ENCODE measurements around the gene DGKG.
A peak's percentile ranks its signal among the peaks of the same experiment; 100 is the strongest.

The DGKG gene

DNA sequence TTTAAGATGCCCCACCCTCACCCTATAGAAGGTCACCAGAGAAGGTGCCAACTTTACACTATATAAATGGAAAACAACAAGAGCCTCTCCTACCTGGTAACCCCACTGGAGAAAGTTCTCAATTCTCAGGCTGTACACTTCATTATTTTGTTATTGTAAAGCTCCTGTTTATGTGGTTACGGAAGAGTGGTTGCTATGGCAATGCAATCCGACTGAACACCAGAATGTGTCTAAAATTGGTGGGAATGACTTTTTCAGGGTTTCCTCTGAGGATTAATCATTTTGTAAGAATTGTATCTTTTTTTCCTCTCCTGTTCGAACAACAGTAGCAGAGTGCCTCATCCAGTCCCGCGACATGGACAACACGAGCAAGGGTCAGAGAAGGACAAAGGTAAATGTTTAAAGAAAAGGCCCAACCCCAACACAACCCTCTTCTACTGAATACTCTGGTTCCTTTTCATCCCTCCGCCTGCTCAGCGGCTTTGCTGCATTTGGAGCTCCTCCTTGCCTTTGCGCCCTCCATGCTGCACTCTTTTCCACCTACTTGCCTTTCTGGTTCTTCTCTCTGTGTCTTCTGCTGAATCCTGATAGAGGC, 45.3 kb downstream of the DGKG start:
- DNase-seq, result no peak

DNA sequence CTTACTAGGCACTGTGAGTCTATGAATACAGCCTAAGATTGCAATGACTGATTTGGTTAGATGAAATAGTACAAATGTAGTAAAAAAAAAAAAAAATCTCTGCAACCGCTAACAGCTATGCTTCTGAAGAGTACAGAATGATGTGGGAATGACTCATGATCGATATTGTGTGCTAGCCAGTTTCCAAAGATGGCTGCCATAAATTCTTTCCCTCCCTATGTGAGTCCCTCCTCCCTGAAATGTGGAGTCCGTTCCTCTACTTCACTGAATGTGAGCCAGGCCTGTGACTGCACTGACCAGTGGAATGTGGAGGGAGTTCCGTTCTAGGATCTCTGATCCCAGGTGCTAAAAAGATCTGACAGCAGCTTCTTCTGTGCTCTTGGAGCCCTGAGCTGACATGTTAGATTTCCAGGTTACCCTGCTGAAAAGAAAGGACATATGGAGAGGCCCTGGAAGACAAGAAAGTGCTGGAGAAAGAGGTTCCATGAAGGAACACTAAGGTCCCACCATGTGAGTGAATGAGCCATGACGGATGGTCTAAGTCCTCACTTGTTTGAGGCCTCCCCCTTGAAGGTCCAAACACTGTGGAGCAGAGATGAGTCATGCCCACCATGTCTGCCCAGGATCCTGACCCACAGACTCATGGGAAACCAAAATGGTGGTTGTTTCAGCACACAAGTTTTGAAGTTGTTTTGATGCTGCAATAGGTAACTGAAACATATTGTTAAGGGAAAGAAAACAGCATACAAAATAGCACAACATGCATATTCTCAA, 46.3 kb downstream of the DGKG start:
- DNase-seq, result no peak

DNA sequence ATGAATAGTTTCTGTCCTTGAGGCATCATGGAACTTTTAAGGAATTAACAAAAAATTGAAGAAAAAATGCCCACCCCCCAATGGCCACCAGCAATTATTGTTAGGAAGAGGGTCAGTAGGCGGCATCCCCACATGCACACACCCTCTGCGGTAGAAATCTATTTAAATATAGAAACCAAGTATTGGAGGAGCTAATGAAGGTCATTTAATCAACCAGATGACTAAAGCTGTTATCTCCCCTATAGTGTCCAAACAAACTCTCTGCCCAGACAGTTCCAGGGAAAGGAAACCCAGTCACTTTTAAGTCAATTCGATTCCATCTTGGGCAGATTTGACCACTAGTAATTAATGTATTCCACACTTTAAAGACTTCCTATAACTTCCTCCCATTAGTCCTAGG, 47.1 kb downstream of the DGKG start:
- DNase-seq, result no peak

DNA sequence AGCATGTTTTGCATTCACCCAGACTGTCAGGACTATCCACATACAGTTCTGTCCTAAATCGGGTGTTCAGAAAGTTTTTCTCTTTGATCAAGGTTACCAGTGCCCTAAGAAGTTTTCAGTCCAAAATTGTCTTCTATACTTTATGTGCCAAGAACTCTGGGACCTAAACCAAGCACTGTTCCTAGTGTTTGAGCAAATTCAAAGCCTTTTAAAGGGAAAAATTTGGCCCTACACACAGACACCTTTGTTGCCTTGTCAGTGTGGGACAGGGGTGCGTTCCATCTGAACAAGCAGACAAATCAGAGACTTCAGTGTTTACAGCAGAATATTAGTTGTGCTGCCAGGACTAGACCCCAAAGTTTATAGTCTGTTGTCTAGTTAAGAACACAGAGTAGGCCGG, 50.6 kb downstream of the DGKG start:
- DNase-seq, result peak; percentile 42

DNA sequence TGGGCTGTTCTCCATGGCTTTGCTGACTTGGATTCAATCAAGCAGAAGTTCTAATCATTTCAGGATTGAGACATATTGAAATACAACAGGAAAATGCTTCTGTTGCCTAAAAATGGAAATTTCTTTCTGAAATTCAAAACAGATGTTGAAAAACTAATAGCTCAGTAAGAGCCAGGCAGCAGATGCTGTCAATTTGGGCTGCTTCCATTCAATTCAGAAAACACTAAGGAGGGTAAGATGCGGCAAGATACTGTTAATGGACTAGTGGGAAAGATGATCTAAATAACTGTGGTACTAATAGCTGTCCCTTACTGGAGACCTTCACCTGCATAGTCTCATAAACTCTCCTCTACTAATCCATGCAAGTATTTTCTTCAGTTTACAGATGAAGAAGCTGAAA, 53.5 kb downstream of the DGKG start:
- DNase-seq, result no peak

DNA sequence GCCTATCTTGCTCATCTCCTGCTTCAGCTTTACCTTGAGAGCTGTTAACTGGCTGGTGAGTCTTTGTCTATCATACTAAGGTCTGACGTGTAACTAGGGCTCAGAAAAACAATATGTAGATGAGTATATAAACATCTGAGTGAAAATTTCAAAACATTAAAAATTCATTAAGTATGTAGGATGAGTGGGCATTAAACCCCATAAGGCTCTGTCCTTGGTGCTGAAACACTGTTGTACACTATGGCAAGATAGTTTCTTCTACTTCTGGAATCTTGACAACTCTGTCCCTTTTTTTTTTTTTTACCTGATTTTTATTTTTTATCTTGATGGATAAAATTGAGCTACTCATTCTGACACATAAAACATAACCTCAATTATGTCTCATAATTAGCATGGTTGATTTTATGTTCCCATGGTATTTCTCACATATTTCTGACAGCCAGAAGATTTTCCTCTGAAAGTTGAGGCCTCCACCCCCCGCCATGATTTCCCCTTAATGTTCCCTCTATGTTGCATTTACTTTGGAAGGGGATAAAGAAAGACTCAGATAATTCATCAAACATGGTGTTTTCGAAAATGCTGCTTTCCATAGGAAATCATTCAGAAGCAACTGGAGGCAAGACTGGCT, 54.3 kb downstream of the DGKG start:
- no peak for DNase-seq

DNA sequence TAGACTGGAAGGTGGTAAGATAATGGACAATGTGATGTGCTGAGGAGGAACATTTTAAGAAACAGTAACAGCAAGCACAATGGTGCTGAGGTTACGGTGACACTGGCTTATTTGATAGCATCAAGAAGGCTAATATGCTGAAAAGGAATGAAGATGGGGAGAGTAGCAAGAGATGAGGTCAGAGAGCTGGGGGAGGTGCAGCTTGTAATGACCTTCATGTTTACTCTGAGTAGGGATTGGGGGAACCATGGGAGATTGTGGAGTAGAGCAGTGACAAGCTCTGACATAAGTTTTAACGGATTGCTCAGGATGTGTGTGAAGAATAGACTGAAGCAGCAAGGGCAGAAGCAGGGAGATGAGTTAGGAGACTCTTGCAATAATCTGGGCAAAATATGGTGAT, 56.7 kb downstream of the DGKG start:
- DNase-seq, result no peak

DNA sequence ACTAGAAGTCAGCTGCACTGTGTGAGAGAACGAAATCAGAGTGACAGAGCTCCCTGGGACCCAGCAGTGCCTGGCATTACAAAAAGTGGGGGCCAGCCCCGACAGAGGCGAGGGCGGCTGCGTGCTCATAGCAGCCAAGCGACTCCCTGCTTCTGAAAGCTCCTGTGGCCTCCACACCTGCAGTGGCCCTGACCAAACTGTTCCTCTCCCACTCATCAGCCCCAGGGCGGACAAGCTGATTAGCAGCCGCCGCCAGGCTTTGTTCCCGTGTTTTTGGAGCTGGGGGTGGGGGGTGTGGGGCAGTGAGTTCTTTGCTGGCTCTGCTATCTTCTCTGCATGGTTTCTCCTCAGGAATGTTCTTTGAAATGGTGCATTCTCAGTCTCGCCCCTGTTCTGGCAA, 58.1 kb downstream of the DGKG start:
- no peak for DNase-seq

DNA sequence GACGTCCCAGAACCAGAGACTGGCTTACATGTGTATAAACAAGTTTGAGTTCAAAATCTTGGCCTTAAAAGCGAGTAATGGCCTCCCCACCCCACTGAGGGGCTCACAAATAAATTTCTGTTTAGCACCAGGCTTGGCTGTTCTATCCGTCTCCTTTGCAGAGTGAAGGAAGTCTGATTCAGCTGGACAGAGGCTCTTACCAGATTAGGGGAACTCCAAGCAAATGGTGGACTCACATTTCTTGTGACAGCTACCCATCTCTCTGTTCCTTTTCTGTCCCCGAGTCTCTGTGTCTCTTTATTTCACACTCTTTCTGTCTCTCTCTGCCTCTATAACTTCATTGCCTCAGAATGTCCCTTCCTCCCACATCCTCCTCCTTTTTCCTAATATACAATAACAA, 62.7 kb downstream of the DGKG start:
- no peak for DNase-seq

DNA sequence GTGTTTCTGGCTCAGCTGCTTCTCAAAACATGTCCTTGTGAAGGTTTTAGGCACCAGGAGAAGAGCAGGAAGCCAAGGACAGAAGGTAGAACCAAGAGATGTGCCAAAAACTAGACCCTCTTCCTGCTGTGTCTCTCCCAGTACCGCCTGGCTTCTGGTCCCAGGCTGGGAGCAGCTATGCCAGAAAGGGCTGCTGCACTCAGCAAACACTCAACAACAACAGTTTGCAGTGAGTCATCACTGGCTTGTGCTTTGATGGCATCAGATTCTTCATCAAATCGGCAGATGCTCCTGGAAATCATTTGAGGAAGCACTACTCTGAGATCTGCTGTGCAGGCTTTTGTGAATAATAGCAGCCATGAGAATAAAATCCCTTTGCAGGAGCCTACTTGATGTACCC, 63.2 kb downstream of the DGKG start:
- no peak for DNase-seq

DNA sequence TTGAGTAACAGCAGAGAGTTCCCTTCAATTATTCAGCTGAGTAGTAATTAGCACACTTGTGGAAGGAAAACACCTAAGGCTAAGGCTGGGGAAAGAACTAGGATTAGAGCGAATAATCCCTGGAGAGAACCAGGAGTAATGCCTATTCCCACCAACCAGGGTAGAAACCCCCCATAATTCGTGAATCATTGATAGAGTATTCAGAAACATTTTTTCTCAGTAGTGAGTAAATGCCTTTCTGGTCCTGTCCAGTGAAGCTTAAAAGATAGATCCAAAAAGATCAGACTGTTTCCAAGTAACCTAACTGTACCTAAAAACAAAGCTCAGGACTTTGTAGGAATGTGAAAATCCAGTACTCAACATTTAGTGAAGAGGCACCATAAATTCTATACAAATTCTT, 71.2 kb downstream of the DGKG start:
- DNase-seq, result no peak

DNA sequence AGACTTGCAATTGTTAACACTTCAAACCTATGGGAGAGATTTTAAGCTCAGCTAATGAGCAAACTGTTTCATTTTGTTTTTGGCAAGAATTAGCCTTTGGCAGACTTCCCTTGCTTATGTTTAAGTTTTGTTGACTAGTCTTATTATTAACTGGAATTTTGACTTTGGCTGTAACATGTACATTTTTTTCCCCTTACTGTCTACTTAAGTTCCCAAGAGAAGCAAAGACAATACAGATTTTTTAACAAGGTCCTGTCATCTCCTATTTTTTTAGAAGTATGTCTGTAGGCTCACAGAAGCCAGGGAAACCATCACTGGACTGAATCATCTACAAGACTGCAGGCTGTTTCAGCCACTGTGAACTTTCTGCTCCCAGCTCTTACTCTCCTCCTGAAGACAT, 74.3 kb downstream of the DGKG start:
- DNase-seq, result no peak

DNA sequence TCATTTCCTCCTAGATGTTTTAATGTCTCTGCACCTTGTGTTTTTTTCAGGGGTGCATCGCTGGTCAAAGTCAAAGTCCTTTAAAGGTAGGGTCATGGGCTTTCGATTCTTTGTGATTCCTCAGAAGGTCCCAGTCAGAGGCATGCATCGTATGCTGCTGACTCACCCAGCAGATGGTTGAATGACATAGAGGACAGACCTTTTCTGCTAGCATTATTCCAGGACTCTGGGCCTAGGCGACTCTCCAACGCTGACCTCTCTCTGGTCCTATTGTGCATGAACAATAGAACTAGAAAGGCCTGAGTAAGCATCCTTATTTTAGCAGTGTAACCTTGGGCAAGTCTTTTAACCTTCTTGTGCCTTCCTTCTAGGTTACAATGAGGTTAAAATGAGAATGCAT, 75.9 kb downstream of the DGKG start:
- DNase-seq, result no peak

DNA sequence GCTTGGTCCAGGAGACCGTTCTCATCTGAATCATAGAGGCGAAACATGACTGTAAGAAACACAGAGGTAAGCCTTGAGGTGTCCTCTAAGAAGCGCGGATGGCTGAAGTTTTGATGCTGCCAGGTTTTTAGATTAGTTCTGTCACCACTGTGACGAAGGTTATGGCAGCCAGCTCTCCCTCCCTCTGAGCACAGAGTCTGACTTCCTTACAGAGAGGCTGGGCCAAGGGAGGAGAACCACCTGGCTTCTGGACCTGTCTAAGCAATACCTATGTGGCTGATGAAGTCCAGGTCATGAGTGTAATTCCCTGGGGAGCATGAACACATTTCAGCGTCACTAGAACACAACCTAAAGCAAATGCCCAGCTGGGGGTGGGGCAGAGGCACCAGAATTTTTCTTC, 77.4 kb downstream of the DGKG start:
- DNase-seq, result no peak

DNA sequence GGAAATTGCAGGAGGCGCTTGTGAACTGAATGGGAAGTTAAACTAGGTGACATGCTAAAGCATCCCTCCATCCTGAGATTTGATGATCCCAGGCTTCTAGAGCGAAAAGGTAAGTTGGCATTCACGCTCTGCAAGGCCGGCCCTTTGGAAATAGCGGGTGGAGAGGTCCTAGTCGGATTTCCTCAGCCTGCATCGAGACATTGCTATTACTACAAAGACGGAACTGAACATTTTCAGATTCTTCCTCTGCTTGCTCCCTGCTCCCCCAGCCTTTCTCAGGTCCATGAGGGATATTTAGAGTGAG, 77.7 kb downstream of the DGKG start:
- no peak for DNase-seq

DNA sequence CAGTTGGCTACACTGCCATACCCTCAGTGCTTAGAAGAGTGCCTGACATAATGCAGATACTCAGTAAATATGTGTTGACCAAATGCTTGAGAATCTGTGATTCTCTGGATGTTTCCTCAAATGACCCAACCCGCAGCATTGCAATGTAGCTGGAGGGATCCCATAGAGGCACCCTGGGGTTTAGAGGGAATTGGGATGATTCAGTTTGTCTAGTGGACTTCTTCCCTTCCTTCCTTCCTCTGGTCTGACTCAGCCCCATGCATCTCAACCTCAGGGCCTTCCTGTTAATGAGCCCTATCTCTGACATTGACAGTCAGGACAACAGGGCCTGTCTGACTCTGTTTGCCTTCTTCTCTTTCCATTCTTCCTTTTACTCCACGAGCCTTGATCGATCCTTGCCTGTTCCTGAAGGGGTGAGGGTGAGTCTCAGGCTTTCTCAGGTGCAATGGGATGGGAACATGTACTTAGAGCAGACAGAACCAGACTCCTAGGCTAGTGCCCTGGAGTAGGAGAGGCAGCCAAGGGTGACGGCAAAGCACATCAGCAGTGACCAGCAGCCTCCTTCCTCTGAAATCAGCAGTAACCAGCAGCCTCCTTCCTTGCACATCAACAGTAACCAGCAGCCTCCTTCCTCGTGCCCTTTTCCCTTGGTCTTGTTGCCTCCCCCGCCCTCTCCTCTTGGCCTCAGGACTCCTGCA, 78.2 kb downstream of the DGKG start:
- no peak for DNase-seq

DNA sequence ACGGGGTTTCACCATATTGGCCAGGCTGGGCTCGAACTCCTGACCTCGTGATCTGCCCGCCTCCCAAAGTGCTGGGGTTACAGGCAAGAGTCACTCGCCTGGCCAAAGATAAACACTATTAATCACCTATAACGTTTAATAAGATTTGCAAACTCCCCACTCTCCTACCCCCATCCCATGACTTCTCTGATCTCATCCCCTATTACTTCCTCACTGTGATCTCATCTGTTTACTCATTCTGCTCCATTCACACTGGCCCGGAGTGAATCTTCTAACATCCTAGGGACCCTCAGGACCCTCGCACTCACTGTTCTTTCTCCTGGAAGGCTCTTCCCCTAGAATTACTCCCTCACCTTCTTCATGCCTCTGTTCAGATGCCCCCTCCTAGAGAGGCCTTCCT, 78.9 kb downstream of the DGKG start:
- no peak for DNase-seq

DNA sequence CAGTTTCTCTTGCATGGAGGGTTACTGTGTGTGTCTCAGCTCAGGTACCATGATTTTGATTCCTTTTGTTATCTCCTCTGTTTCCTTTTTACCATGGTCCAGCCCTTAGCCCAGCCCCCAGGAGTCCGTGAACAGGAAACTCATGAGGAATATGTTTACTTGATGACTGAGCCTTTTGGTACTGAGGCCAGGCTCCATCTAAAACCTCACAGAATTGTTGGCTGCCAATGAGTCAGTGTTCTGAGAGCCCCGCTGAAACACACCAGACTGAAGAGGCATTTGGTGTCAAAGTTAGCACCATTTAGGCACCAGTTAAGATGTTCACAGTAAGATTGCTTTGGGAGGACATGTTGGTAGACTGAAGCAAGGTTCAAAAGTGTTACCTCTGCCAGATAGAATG, 80.9 kb downstream of the DGKG start:
- no peak for DNase-seq

DNA sequence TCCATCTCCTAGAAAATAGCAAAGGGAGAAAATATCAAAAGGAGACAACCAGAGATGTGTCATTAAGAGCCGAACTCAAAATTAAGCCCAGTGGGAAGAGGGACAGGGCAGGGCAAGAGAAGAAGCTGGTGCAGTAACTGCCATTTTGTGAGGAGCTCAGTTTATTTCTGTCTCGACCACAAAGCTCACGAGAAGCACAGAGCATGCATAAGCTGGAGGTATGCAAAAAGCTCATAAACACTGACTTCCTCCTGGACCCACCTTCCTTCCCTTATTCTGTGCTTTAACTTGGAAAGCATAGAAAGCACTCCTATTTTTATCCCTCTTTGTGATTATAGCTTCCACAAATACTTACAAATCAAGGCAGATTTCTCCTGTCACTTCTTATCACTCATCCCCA, 81.3 kb downstream of the DGKG start:
- DNase-seq, result no peak

DNA sequence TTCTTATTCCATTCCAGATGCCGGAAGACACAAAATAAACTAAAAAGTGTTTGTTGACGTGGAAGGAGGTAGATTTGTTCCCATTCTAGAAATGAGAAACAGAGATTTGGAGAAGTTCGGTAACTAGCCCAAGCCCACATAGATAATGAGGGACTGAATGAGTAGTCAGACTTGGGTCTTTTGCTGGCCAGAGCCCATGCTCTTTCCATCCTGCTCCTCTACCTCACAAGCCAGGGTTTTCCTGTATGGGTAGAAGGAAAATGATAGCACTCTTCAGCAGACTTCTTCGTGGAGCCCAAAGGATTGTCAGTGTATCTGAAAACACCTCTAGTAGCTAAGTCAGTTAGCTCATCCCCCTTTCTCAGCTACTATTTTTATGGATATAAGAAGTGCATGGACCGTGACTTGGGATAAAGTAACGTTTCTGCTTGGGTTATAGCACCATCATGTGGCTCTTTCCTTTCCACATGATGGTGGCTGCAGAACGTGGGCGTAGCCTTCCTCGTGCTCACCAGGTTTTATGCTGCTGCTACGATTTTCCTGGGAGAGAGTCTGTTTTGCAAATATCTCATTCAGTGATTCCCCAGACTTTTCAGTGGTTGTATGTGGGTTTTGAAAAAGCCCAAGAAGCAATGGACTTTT, 84.6 kb downstream of the DGKG start:
- no peak for DNase-seq

DNA sequence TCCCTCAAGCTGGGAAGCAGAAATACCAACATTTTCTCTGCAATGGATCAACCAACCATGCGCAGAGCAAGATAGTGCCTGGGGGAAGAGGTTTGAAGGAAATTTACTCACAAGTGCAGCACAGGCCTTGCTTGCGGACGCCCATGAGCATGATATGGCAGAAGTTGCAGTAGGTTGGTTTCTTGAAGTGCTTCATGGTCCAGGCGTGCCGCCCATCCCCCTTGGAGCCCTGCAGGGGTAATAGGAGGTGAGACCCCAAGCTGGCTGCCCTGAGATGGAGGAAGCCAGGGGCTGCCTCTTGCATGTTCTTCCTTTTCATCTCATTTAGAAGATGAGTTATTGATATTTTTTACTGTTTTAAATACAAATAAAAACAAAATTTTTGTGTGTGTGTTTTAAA, 86.6 kb downstream of the DGKG start:
- no peak for DNase-seq

DNA sequence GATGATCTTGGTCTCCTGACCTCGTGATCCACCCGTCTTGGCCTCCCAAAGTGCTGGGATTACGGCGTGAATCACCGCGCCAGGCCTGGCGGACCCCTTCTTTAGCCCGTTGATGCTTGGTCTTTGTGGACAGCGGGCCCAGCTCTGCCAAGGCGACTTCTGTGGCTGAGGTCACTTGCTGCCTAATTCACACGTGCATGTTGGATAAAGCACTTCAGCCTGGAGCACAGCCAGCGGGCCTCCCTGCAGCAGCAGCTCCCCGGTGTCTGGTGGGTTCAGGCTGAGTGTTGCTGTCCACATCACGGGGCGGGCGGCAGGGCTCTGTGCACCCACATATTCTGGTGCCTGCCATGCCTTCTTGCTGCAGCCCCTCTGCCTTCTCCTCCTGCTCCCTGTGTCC, 88.4 kb downstream of the DGKG start:
- DNase-seq, result no peak

DNA sequence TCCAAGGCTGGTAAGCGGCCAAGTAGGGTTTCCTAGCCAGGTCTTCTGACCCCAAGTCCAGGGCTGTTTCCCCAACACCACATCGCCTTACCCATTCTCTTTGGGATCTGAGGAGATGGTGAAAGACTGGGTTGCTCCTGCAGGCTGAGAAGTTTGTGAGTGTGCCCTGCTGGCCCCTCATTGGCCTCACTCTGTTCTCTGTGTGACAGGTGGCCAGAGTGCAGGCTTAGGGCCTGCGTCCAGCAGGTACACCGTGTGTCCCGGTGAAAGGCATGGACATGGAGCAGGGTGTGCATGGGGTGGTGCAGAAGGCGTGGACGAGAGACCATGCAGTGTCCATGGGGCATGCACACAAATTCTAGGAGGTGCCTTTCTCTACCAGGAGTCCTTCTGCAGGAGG, 91.3 kb downstream of the DGKG start:
- DNase-seq, result no peak
